Uterus (tissue), 2 donors: ENCODE data around the gene EIF2B4.

Experiments
- CTCF ChIP-seq, 4 experiments: fragments of 200-600 bp in 2 of 4; fragments of 450-650 bp in 2 of 4; sonication (generic) in 2 of 4; IDR thresholded peaks; one replicate each; pipeline ENCODE4 v1.5.1; 2016 to 2019; ENCODE audit warnings: antibody characterized with exemption in 4 of 4, mild to moderate bottlenecking in 2 of 4, moderate library complexity in 1 of 4
- POLR2A ChIP-seq, 2 donors: fragments of 450-650 bp; IDR thresholded peaks; one replicate each; pipeline ENCODE4 v1.6.1; 2016; ENCODE audit warnings: antibody characterized with exemption in 2 of 2, mild to moderate bottlenecking in 1 of 2, moderate library complexity in 1 of 2

GRCh38 chr2:27390822-27391679, 20.9 kb upstream of the EIF2B4 start:
- no peak for TF ChIP-seq POLR2A (IDR thresholded peaks at IDR 0.05)
- no peak for TF ChIP-seq CTCF (IDR thresholded peaks at IDR 0.05)
